Stimulated activated CD8-positive, alpha-beta memory T cell treated with anti-CD3 and anti-CD28 coated beads, Interleukin-4, amount 100 ng/mL, for 1 hour (primary cell): ENCODE measurements around the gene SDK2.

Experiments used
- DNase-seq, 2 donors: peaks; one replicate each; pipeline ENCODE4 v3.0.0-alpha.2; 2020; ENCODE audit warnings: low read depth in 2 of 2, low spot score in 1 of 2

Gene SDK2

GRCh38 chr17:73354423-73355284 is 289.6 kb downstream of the SDK2 start:
- DNase-seq = no peak

GRCh38 chr17:73352261-73352660 is 292.0 kb downstream of the SDK2 start:
- no peak for DNase-seq

DNA sequence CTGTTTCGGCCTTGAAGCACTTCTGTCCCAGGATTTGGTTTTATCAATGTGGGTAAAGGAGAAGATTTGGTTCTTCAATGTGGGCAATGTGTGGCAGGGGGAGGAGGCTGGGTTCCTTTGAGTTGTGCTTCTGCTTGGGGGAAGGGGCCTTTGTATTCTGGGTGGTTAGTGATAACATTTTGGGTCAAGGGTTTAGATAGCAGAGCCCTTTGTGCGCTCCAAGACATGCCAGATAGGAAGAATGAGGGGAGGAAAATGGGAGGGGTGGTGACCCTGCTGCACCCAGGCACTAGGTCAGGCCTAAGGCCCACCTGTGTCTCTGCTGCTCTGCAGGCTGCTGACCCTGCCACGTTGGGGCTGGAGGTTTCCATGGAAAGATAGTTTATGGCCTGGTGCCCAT is 292.5 kb downstream of the SDK2 start:
- no peak for DNase-seq

DNA sequence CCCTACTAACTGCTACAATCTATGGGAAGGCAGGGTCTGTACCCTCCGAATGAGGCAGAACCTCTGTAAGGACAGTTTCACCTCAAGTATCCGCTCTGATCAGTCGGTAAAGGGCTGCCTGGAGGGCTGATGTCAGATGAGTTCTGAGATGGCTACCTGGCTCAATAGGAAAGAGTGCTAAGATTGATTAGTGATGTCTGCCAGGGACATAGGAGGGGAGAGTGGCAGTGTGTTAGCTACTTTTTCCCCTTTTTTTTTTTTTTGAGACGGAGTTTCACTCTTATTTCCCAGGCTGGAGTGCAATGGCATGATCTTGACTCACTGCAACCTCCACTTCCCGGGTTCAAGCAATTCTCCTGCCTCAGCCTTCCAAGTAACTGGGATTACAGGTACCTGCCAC is 293.4 kb downstream of the SDK2 start:
- DNase-seq = no peak

DNA sequence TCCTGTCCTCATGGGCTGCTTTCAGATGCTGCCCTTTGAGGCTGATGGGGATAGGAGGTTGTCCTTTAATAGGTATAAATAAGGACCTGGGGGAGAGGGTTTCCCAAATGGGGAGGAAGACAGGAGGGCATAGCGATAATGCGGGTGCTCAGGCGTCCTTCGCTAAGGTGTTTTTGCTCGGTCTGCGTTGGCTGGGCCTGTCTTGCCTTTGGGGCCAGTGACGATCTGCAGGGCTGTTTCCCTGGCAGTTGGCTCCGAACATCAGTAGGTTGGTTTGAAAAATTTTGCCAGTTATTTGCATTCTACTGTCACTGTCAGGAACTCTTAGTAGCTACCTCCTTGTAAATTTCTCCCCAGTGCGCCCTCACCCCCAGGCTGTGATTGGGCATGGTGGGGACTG is 294.6 kb downstream of the SDK2 start:
- DNase-seq = no peak

GRCh38 chr17:73349138-73349537 is 295.1 kb downstream of the SDK2 start:
- no peak for DNase-seq

GRCh38 chr17:73348829-73349095 is 295.5 kb downstream of the SDK2 start:
- no peak for DNase-seq

- no peak for DNase-seq
Measured at GRCh38 chr17:73348018-73348828, 296.0 kb downstream of the SDK2 start.

- no peak for DNase-seq
Measured at GRCh38 chr17:73347351-73347750, 296.9 kb downstream of the SDK2 start.

DNA sequence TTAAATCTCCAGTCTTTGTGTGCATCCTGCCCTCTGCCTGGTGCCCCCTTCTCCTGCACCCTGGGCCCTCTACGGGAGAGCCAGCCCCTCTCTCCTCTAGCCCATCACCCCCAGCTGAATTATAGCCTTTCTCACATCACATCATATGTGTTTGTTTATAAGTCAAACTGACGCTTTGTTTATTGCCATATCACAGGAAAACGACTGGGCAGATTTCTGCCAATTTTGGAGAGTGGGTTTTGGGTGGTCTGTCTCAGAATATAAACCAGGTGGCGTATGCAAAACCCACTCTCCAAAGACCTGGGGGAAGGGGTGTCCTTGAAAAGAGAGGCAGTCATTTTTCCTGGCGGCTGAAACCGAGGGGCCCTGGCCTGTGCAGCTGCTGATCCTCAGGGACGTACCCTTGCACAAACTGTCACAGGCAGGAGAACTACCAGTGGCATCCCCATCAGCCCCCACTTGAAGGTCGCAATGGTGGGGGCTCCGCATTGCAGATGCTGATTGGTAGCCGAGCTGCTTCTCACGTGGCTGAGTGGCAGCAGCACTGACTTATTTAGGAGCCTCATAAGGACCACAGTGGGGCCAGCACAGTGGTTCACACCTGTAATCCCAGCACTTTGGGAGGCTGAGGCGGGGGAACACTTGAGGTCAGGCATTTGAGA is 297.6 kb downstream of the SDK2 start:
- no peak for DNase-seq

- no peak for DNase-seq
Measured at GRCh38 chr17:73343739-73344454, 300.3 kb downstream of the SDK2 start.

DNA sequence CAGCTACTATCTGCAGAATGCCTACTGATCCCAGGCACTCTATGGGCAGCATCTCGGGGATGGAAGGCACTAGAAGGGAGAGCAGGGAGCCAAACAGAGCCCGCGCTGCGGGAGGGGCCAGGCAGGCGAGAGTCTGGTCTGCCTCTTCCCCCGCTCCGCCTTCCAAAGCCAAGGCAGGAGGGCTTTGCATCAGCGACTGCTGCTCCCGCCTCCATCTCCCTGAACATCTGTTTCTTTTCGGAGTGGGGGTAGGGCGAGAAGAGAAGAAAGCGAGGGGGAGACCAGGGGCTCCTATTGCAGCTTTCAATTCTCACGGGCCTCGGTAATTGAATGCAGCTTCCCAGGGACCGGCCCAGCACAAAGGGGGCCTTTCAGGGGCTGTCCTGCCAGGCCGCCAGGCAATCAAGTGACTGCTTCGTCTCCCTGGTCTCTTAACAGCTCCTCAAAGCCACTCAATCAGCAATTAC is 301.0 kb downstream of the SDK2 start:
- no peak for DNase-seq

- DNase-seq = no peak
Measured at GRCh38 chr17:73342541-73343167, 301.6 kb downstream of the SDK2 start.

GRCh38 chr17:73342050-73342522 is 302.2 kb downstream of the SDK2 start:
- no peak for DNase-seq

DNA sequence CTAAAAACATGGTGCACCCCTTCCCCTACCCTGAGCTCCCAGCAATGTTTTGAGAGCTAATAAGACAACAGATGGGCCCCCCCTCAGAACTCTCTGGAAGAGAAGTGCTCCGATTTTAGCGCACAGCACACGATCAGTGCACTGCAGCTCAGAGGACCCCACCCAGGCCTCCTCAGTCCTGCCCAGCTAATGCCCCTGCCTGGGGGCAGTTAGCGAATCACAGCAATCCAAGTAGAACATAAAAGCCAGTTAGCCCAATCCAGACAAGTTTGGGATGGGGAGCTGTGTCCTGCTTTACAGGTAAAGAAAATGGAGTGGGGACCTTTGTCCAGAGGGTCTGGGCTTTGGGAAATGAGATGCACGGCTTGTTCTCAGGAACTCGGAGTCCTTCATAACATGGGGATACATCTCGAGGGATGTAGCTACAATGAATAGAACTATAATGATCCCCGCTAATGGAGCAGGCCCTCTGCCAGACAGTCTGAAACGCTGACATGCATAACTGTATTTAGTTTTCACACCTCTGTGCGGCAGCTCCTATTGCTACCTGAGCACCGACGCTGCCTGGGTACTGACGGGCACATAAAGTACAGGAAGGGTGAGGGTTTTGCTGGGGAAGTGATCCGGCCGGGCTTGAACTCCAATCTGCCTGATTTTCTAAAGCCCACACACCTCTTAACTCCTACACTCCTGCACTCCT is 302.7 kb downstream of the SDK2 start:
- no peak for DNase-seq

DNA sequence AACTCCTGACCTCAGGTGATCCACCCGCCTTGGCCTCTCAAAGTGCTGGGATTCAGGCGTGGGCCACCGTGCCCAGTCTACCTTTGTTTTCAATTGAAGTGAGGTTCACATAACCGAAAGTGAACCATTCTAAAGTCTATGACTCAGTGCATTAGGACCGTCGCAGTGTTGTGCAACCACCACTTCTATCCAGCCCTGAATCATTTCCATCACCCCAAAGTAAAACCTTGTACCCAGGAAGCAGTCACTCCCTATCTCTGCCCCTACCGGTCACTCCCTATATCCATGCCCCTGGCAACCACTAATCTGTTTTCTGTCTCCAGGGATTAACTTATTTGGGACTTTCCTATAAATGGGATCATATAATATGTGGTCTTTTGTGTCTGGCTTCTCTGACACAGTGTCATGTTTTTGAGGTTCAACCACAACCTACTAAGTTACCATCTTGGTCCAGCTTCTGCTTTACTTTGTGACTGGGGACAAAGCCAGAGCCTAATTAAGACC is 304.1 kb downstream of the SDK2 start:
- no peak for DNase-seq

DNA sequence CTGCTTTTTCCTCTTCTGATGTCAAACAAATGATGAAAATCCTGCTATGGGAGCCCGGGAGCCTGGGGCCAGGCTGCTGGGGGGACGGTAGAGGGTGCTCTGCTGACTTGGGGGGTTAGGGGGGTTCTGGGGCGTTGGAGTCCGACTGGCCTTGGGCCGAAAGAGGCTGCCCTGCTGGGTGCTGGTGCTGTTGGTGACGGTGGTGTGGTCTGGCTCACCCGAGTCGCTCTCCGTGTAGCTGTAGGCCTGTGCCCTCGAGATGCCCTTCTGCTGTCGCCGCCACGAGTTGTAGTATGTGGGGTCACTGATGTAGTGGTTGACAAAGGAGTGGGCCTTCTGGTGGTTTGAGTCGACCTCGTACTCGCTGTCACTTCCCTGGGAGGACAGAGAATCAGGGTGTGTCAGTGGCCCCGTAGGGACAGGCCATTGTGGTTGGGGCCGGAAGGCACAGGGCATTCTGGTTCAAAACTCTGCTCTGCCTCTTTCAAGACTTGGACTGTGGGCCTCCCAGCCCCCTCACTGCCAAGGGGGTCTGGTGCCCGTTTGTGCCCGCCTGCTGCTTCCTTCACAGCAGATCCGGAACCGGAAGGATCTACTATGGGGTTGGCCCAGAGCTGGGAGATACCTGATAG is 305.6 kb downstream of the SDK2 start:
- no peak for DNase-seq

GRCh38 chr17:73338050-73338521 is 306.2 kb downstream of the SDK2 start:
- DNase-seq = no peak

DNA sequence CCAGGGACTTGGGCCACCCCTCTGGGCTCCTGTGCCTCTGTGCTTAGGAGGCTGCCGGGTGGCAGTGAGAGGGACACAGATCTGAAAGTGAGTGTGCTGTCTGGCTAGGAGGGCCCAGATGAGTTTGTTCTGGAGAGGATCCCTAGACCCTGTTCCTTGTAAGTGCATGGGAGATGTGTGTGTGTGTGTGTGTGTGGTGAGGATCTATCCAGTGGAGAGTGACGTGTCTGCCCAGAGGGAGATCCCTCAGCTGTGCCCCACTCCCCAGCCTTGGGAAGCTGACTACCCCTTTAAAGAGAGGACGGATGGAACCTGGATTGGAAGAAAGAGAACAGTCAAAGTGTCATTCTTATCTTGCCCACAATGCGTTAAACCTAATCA is 306.9 kb downstream of the SDK2 start:
- DNase-seq = no peak
